ENCODE results near the gene PRPF4.

Gene PRPF4

GRCh38 chr9:113340011-113340699 lies 64.7 kb downstream of the PRPF4 start, which contains the start of gene WDR31:
WDR31 (minus strand) TSS chr9:113340275; CDS start chr9:113332022, 8,253 bp downstream.
- H3K4me2 ChIP-seq (ENCODE audit: insufficient read depth, low read length): peak within 1 kb of the TSS; percentile 86
- H3K9me3 ChIP-seq (ENCODE audit: insufficient read depth, low read length, severe bottlenecking): no peaks in the 10 kb centered on the region
- H3K27me3 ChIP-seq (ENCODE audit: insufficient read depth, low read length, poor library complexity): no peaks in the 10 kb centered on the region
- peaks cover 33% of the 10 kb centered on the region for H3K4me1 ChIP-seq (ENCODE audit: insufficient read depth, low read length)
- peak; percentile 94 for ATAC-seq (ENCODE audit: insufficient read depth, low read depth)
- H3K27ac ChIP-seq (ENCODE audit: low read length): peak within 1 kb of the TSS; percentile 78
- DNase-seq: peak; percentile 87
- no peaks in the 10 kb centered on the region for H4K20me1 ChIP-seq (ENCODE audit: insufficient read depth, low read length)
- TF ChIP-seq, protein P1, sequence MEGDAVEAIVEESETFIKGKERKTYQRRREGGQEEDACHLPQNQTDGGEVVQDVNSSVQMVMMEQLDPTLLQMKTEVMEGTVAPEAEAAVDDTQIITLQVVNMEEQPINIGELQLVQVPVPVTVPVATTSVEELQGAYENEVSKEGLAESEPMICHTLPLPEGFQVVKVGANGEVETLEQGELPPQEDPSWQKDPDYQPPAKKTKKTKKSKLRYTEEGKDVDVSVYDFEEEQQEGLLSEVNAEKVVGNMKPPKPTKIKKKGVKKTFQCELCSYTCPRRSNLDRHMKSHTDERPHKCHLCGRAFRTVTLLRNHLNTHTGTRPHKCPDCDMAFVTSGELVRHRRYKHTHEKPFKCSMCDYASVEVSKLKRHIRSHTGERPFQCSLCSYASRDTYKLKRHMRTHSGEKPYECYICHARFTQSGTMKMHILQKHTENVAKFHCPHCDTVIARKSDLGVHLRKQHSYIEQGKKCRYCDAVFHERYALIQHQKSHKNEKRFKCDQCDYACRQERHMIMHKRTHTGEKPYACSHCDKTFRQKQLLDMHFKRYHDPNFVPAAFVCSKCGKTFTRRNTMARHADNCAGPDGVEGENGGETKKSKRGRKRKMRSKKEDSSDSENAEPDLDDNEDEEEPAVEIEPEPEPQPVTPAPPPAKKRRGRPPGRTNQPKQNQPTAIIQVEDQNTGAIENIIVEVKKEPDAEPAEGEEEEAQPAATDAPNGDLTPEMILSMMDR (IDR thresholded peaks at IDR 0.05; ENCODE audit: borderline replicate concordance, extremely low read depth, low read length, poor library complexity, severe bottlenecking): no peak
- no peak for TF ChIP-seq EZH2 (IDR thresholded peaks at IDR 0.05; ENCODE audit: borderline replicate concordance, low read depth, low read length, severe bottlenecking)
- no peaks in the 10 kb centered on the region for H3K79me2 ChIP-seq (ENCODE audit: insufficient read depth, low read length)
- no peaks in the 10 kb centered on the region for H3K36me3 ChIP-seq (ENCODE audit: insufficient read depth, low read length)
- H2AFZ ChIP-seq (ENCODE audit: low read depth, low read length): peak within 1 kb of the TSS; percentile 99
- peak within 1 kb of the TSS; percentile 72 for H3K9ac ChIP-seq (ENCODE audit: low read depth, low read length)
- H3K4me3 ChIP-seq (ENCODE audit: low read depth in 1 of 2, low read length in 2 of 2): peak within 1 kb of the TSS; percentile 57 to 97; a peak in 3 of 4 replicates

DNA sequence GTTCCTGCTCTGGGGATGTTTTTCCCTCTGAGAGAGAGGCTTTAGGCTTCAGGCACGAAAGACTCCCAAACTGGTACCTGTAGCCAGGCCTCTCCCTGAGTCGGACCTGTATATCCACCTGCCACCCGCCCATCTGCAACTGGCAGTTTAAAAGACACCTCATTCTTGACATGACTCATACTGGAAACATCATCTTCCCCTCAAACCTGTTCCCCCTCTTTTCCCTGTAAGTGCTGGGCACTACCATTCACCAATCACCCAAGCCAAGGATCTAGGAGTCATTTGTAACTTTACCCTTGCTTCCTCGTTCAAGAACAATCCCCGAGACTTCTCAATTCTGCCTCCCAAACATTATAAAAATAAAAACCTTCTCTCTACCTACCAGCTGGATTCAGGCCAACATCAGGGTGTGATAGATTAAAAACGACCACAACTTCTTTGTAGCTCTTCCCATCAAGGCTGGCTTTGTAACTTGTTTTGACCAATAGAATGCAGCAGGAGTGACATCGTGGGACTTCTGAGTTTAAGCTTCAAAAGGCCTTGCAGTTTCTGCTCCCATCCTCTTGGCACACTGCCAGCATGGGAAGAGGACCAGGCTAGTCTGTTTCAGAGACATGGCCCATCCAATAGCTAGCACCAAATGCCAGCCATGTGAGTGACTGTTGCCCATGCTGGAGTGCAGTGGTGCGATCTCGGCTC lies 66.4 kb downstream of the PRPF4 start:
- DNase-seq: peak; percentile 41

More for the DNA sequence above, 66.4 kb downstream of the PRPF4 start:
- Histone ChIP-seq H3K9me3 (ENCODE audit: insufficient read depth, low read length, severe bottlenecking) (no peaks in the 10 kb centered on the region), H3K36me3 (ENCODE audit: insufficient read depth, low read length) (no peaks in the 10 kb centered on the region), H4K20me1 (ENCODE audit: insufficient read depth, low read length) (no peaks in the 10 kb centered on the region), H3K4me2 (ENCODE audit: insufficient read depth, low read length) (no peak overlapping the region), H2AFZ (ENCODE audit: low read depth, low read length) (0 out of 2 replicates have a peak overlapping the region, but pooled peaks have one; percentile 17), H3K27me3 (ENCODE audit: insufficient read depth, low read length, poor library complexity) (no peaks in the 10 kb centered on the region), H3K27ac (ENCODE audit: low read length) (no peak overlapping the region), H3K4me1 (ENCODE audit: insufficient read depth, low read length) (peaks cover 33% of the 10 kb centered on the region), H3K4me3 (ENCODE audit: low read depth in 1 of 2, low read length in 2 of 2) (no peak overlapping the region), H3K79me2 (ENCODE audit: insufficient read depth, low read length) (no peaks in the 10 kb centered on the region), H3K9ac (ENCODE audit: low read depth, low read length) (no peak overlapping the region)
- TF ChIP-seq, protein P1 (IDR thresholded peaks at IDR 0.05; ENCODE audit: borderline replicate concordance, extremely low read depth, low read length, poor library complexity, severe bottlenecking): no peak
- no peak for TF ChIP-seq EZH2 (IDR thresholded peaks at IDR 0.05; ENCODE audit: borderline replicate concordance, low read depth, low read length, severe bottlenecking)
- ATAC-seq (ENCODE audit: insufficient read depth, low read depth): no peak

Measured in DND-41 (cell line).